Effector memory CD8-positive, alpha-beta T cell (primary cell): ENCODE results near the gene FHOD3.

Experiments
- ATAC-seq: fragments of 150-1000 bp; cut with Tn5 transposase; replicated peaks from 2 replicates; pipeline ENCODE4 v1.10.0; 2021; ENCODE audit warnings: mild to moderate bottlenecking, moderate library complexity
- DNase-seq, 3 experiments: peaks; one replicate each; pipeline ENCODE4 v3.0.0; 2021
- H3K27ac Mint-ChIP-seq, 2 donors: one replicate each; pipeline ENCODE4 v1.8.0; 2022; ENCODE audit warnings: mild to moderate bottlenecking in 2 of 2, mixed read lengths in 2 of 2, moderate library complexity in 2 of 2
- H3K27me3 Mint-ChIP-seq, 2 donors: one replicate each; pipeline ENCODE4 v1.8.0; 2022; ENCODE audit warnings: mixed read lengths in 2 of 2
- H3K36me3 Mint-ChIP-seq: one replicate; pipeline ENCODE4 v1.8.0; 2022; ENCODE audit warnings: mild to moderate bottlenecking, moderate library complexity, mixed read lengths; ENCODE audit not compliant: insufficient read depth
- H3K4me1 Mint-ChIP-seq, 2 donors: one replicate each; pipeline ENCODE4 v1.8.0; 2022; ENCODE audit warnings: low read depth in 2 of 2, mixed read lengths in 2 of 2
- H3K4me3 Mint-ChIP-seq, 2 donors: one replicate each; pipeline ENCODE4 v1.8.0; 2022; ENCODE audit warnings: mild to moderate bottlenecking in 2 of 2, mixed read lengths in 2 of 2, moderate library complexity in 2 of 2
- H3K9me3 Mint-ChIP-seq, 2 donors: one replicate each; pipeline ENCODE4 v1.8.0; 2022; ENCODE audit warnings: mixed read lengths in 2 of 2

Gene FHOD3

DNA sequence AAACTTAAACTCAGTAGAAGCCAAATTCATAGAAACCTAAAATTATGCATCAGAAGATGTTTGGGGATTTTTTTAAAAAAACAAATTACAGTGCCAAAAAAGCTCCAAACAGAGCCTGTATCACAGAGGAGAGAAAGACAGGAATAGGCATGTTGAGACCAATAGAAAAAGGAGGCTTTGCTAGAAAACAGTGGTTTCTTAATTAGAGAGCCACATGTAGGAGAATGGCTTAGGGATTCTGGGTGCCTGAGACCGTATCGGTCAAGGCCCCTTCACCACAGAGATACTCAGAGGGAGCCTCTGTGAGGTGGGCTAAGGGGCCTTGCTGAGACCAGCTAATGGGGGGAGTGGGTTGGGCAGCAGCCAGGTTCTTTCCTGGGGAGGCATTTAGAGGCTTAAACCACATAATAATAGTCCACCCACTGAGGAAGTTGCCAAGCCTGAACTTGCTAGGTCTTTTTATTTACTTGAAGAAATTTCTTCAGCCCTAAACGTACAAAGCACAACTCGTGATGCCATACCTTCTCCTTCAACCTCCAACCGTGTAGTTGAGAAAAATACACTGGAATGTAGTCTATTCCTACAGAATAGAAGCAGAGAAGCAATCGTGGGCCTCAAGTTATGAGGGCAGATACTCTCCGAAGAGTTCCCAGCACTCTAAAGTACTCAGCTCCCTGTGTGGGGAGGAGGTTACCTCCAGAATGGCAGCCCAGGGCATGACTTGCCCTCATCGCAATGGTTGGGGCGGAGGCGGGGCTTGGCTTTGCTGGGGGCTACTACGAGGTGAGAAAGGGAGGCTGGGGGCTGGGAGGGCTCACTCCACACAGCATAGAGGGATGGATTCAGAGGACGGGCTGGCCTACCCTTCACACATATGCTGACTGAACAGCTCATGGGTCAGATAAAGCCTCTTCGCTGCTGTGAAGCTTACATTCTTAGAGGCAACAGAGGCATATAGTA, 293.4 kb downstream of the FHOD3 start:
- no peaks in the 10 kb centered on the region for H3K36me3 Mint-ChIP-seq
- H3K27me3 Mint-ChIP-seq, result no peaks in the 10 kb centered on the region
- H3K27ac Mint-ChIP-seq, result no peak overlapping the region
- H3K9me3 Mint-ChIP-seq, result no peaks in the 10 kb centered on the region
- ATAC-seq, result no peak
- peaks cover 0 to 7% of the 10 kb centered on the region in 2 donors for H3K4me1 Mint-ChIP-seq
- no peak overlapping the region for H3K4me3 Mint-ChIP-seq
- DNase-seq, result no peak

DNA sequence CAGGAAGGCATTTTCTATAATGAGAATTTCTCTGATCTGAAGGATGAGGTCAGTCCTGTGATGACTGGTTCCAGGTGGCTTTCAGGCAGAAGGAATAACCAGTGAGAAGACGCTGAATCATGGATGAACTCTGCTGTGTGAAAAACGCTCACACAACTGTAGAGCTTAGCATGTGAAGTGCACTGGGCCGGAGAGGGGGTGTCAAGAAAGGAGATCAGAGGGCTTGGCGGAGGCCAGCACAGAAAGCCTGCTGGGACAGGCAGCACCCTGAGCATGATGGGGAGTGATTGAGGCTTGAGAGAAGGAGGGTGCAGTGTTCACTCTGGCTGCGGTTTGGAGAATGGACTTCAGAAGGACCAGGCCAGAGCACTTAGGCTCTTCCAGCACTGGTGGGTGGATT, 294.8 kb downstream of the FHOD3 start:
- H3K27me3 Mint-ChIP-seq, result no peaks in the 10 kb centered on the region
- no peak for ATAC-seq
- H3K9me3 Mint-ChIP-seq, result no peaks in the 10 kb centered on the region
- H3K27ac Mint-ChIP-seq, result no peak overlapping the region
- DNase-seq, result no peak
- no peaks in the 10 kb centered on the region for H3K36me3 Mint-ChIP-seq
- peaks cover 0 to 7% of the 10 kb centered on the region in 2 donors for H3K4me1 Mint-ChIP-seq
- H3K4me3 Mint-ChIP-seq, result no peak overlapping the region

GRCh38 chr18:36593001-36593400, 295.5 kb downstream of the FHOD3 start:
- DNase-seq (no peak), ATAC-seq (no peak)
- no peaks in the 10 kb centered on the region for H3K36me3 Mint-ChIP-seq
- peaks cover 0 to 4% of the 10 kb centered on the region in 2 donors for H3K4me1 Mint-ChIP-seq
- H3K27me3 Mint-ChIP-seq, result no peaks in the 10 kb centered on the region
- H3K27ac Mint-ChIP-seq, result no peak overlapping the region
- no peak overlapping the region for H3K4me3 Mint-ChIP-seq
- no peaks in the 10 kb centered on the region for H3K9me3 Mint-ChIP-seq

- no peak for DNase-seq
- Mint-ChIP-seq H3K27ac (no peak overlapping the region), H3K9me3 (no peaks in the 10 kb centered on the region), H3K4me3 (no peak overlapping the region), H3K27me3 (no peaks in the 10 kb centered on the region), H3K4me1 (peaks cover 0 to 3% of the 10 kb centered on the region in 2 donors), H3K36me3 (no peaks in the 10 kb centered on the region)
- no peak for ATAC-seq
These were observed 296.1 kb downstream of the FHOD3 start for GRCh38 chr18:36593641-36594040.

DNA sequence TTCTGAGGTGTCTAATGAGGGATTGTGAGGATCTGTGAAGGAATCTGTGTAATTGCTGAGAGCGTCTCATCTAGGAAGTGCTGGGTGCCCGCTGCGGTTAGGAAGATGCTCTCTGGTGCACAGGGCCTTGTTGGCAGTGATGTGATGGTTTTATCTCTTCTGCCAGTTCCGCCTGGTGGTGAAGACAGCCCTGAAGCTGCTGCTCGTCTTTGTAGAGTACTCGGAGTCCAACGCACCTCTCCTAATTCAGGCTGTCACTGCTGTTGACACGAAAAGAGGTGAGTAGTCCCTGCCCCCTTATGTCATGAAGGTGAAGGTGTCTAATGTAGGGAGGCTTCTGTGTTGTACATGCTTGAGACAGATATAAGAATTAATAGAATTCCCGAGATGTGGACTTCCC, 297.1 kb downstream of the FHOD3 start:
- no peaks in the 10 kb centered on the region for H3K36me3 Mint-ChIP-seq
- peaks cover 0 to under 1% of the 10 kb centered on the region in 2 donors for H3K4me1 Mint-ChIP-seq
- DNase-seq (no peak), ATAC-seq (no peak)
- H3K4me3 Mint-ChIP-seq, result no peak overlapping the region
- no peaks in the 10 kb centered on the region for H3K9me3 Mint-ChIP-seq
- H3K27ac Mint-ChIP-seq, result no peak overlapping the region
- no peaks in the 10 kb centered on the region for H3K27me3 Mint-ChIP-seq

DNA sequence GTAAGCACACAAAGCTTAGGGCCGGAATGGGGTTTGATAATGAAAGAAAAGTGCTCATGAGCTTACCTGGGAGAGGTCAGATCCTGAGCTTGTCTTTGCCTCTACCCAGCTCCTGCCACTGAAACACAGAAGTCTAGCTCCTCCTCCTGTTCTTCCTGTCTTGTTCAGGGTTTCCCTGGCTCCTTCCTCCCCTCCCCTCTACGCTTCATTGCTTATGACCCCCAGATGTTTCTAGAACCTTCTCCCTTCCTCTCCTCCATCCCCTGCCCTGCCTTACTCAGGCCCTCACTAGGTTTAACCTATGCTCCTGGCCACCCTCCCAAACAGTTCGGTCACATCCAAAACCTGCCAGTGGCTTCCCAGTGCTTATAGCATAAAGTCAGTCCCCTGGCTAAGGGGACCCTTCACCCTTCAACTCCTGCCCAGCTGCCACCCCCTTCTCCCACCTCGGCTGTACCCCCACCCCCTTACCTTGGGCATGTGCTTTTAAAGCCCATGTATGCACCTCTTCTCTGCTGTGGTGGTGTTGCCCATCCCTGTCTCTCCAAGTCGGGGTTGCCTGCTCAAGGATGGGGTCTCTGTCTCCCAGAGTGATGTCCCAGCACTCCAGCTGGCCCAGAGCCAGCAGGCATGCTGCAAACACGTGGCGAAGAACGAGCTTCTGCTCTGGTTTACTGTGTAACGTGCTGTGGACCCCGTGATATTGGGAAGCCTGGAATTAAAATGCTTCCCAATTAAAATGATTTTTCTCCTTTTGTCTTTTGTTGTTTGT, 297.7 kb downstream of the FHOD3 start:
- Mint-ChIP-seq H3K4me1 (no peaks in the 10 kb centered on the region), H3K27ac (peak overlapping the region in 1 of 2 donors; percentile 15)
- no peak for ATAC-seq

DNA sequence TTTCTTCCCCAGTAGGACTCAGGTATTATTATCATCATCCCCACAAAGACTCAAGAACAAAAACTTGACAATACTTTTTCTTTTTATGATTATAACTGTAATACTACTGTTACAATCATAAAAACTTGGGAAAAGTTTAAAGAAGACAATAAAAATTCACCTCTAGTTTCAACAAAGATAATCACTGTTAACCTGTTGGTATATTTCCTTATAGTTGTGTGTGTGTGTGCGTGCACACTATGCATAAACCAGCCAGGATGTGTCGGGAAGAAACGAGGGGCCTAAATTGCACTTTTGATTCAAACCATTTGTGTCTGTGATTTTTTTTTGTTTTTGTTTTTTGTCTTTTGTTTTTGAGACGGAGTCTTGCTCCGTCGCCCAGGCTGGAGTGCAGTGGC, 298.3 kb downstream of the FHOD3 start:
- Mint-ChIP-seq H3K4me3 (no peak overlapping the region), H3K4me1 (no peaks in the 10 kb centered on the region), H3K36me3 (no peaks in the 10 kb centered on the region), H3K9me3 (no peaks in the 10 kb centered on the region), H3K27ac (peak overlapping the region in 1 of 2 donors; percentile 15), H3K27me3 (no peaks in the 10 kb centered on the region)
- no peak for DNase-seq
- ATAC-seq, result no peak

More for the DNA sequence above, 297.7 kb downstream of the FHOD3 start:
- Mint-ChIP-seq H3K9me3 (no peaks in the 10 kb centered on the region), H3K27me3 (no peaks in the 10 kb centered on the region), H3K36me3 (no peaks in the 10 kb centered on the region), H3K4me3 (no peak overlapping the region)
- DNase-seq, result no peak

- H3K4me1 Mint-ChIP-seq, result peaks cover 0 to 3% of the 10 kb centered on the region in 2 donors
- H3K4me3 Mint-ChIP-seq, result no peak overlapping the region
- no peaks in the 10 kb centered on the region for H3K27me3 Mint-ChIP-seq
- H3K9me3 Mint-ChIP-seq, result no peaks in the 10 kb centered on the region
- DNase-seq, result no peak
- no peak overlapping the region for H3K27ac Mint-ChIP-seq
- no peaks in the 10 kb centered on the region for H3K36me3 Mint-ChIP-seq
- no peak for ATAC-seq
These were observed 300.1 kb downstream of the FHOD3 start for GRCh38 chr18:36597636-36598035.

DNA sequence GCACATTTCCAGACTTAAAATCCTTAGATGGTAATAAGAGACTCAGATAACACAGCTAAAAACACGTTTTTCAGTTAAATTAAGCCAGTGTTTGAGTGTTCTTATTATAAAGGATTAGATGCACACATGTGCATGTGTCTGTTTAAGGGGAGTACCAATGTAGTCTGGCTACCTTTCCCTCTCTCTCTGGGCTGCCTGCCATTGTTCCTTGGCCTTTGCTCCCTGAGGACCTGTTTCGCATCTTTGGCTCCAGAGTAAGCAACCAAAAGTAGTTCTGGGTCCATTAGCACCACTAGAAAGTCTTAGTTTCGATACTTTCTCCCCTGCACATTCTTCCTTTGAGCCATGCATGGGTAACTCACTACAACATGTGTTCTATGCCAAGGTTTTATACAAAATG, 303.0 kb downstream of the FHOD3 start:
- DNase-seq (no peak), ATAC-seq (no peak)
- H3K4me1 Mint-ChIP-seq, result peaks cover 0 to 3% of the 10 kb centered on the region in 2 donors
- no peaks in the 10 kb centered on the region for H3K27me3 Mint-ChIP-seq
- no peaks in the 10 kb centered on the region for H3K36me3 Mint-ChIP-seq
- no peak overlapping the region for H3K27ac Mint-ChIP-seq
- no peaks in the 10 kb centered on the region for H3K9me3 Mint-ChIP-seq
- H3K4me3 Mint-ChIP-seq, result no peak overlapping the region

DNA sequence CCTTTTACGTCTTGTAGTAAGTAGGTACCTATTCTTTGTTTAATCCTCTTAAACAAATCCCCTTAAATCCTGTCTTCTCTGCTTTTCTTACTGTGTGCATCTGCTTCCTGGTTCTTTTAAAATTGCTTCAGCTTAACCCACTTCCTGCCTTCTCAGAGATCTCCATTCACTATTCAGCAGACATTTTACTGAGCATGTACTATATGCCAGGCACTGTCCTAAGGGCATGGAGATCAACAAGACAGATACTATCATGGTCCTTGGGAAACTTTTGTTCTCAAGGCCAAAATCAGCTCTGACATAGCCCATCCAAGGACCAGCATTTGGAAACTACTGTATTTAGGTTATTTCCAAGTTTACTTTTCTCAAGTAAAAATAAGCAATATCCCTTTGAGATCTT, 303.8 kb downstream of the FHOD3 start:
- Mint-ChIP-seq H3K27ac (no peak overlapping the region), H3K36me3 (no peaks in the 10 kb centered on the region), H3K27me3 (no peaks in the 10 kb centered on the region), H3K4me3 (no peak overlapping the region), H3K4me1 (peaks cover 0 to 3% of the 10 kb centered on the region in 2 donors), H3K9me3 (no peaks in the 10 kb centered on the region)
- DNase-seq (no peak), ATAC-seq (no peak)

DNA sequence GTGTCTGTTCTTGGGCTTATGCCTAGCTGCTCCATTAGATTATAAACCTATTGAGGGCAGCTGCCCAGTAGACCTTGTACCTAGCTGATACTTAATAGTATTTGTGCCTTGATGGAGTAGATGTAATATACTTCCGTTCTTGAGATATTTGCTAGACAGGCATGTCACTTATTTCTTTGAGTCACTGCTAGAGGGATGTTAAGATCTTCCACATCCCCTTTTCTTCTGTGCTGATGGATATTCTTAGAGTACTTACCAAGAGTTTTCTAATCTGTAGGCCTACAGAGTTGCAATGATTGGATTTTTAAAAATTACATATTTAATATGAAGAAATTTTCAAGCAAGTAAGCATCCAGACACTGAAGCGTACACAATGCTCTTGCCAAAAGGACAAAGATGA, 304.6 kb downstream of the FHOD3 start:
- Mint-ChIP-seq H3K4me3 (no peak overlapping the region), H3K27ac (no peak overlapping the region), H3K36me3 (no peaks in the 10 kb centered on the region), H3K9me3 (no peaks in the 10 kb centered on the region), H3K27me3 (no peaks in the 10 kb centered on the region), H3K4me1 (peaks cover 0 to 3% of the 10 kb centered on the region in 2 donors)
- DNase-seq (no peak), ATAC-seq (no peak)

DNA sequence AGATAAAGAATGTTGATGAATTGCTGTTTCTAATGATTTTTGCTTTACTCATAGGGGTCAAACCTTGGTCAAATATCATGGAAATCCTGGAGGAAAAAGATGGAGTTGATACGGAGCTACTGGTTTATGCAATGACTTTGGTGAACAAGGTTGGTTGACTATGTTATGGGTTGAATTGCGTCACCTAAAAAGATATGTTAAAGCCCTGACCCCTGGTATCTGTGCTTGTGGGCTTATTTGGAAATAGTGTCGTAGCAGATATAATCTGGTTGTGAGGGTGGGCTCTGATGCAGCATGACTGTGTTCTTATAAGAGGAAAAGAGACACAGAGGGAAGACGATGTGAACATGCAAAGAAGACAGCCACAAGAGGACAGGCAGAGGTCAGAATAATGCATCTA, 305.1 kb downstream of the FHOD3 start:
- no peak overlapping the region for H3K27ac Mint-ChIP-seq

GRCh38 chr18:36608107-36608506, 310.6 kb downstream of the FHOD3 start:
- H3K4me1 Mint-ChIP-seq, result no peaks in the 10 kb centered on the region
- H3K4me3 Mint-ChIP-seq, result no peak overlapping the region
- no peaks in the 10 kb centered on the region for H3K9me3 Mint-ChIP-seq
- DNase-seq (no peak), ATAC-seq (no peak)
- H3K36me3 Mint-ChIP-seq, result no peaks in the 10 kb centered on the region
- H3K27ac Mint-ChIP-seq, result no peak overlapping the region
- H3K27me3 Mint-ChIP-seq, result peaks cover 0 to 7% of the 10 kb centered on the region in 2 donors

More for the DNA sequence above, 305.1 kb downstream of the FHOD3 start:
- Mint-ChIP-seq H3K9me3 (no peaks in the 10 kb centered on the region), H3K27me3 (peaks cover 0 to 5% of the 10 kb centered on the region in 2 donors), H3K36me3 (no peaks in the 10 kb centered on the region), H3K4me1 (peaks cover 0 to 3% of the 10 kb centered on the region in 2 donors), H3K4me3 (no peak overlapping the region)
- DNase-seq (no peak), ATAC-seq (no peak)

- H3K36me3 Mint-ChIP-seq, result no peaks in the 10 kb centered on the region
- peaks cover 0 to 3% of the 10 kb centered on the region in 2 donors for H3K9me3 Mint-ChIP-seq
- no peak overlapping the region for H3K27ac Mint-ChIP-seq
- DNase-seq (no peak), ATAC-seq (no peak)
- no peak overlapping the region for H3K4me3 Mint-ChIP-seq
- H3K4me1 Mint-ChIP-seq, result no peaks in the 10 kb centered on the region
- H3K27me3 Mint-ChIP-seq, result peaks cover 0 to 7% of the 10 kb centered on the region in 2 donors
These were observed 312.7 kb downstream of the FHOD3 start for GRCh38 chr18:36610258-36610657.
